Astrocyte of the hippocampus (primary cell): ENCODE results near the gene SEMA5A.
"Not testable (repeated sequence)": the region's sequence is repeated elsewhere in the genome, so short reads cannot be mapped to it uniquely, and the experiment has no call there.

Experiments used
- DNase-seq: peaks from one replicate; pipeline ENCODE4 v3.0.0; 2011; ENCODE audit warnings: low read depth, low spot score

The SEMA5A gene

DNA sequence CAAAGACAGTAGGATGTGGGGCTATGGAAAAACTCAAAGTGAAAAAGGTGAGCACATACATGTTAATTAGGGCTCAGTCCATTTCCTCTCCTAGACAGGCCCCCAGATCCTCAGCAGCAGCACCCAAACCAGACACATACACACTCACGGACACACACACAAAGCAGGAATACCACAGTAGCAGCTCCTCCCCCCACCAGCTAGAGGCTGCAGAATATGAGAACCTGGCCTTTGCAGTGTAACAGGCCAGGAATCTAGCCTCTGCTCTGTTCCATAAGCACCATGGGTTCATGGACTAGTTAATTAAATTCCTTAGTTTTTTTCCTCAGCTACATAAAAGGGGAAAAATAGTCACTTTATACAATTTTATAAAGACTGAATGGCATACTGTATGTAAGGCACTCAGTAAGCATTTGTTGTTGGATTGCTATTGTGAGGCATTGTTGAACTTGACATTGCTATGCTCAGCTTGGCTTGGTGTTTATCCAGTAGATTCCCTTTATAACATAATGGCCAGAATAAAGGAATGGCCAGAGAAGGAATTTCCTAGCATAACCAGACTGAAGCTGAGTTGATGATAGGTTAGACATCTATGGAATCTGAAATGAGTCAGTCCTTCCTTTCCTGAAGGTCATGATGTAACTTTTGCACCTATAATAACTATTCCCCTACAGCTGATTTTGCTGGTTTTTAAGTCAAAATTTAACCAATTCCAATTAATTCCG is 186.8 kb downstream of the SEMA5A start:
- DNase-seq: peak; percentile 88

DNA sequence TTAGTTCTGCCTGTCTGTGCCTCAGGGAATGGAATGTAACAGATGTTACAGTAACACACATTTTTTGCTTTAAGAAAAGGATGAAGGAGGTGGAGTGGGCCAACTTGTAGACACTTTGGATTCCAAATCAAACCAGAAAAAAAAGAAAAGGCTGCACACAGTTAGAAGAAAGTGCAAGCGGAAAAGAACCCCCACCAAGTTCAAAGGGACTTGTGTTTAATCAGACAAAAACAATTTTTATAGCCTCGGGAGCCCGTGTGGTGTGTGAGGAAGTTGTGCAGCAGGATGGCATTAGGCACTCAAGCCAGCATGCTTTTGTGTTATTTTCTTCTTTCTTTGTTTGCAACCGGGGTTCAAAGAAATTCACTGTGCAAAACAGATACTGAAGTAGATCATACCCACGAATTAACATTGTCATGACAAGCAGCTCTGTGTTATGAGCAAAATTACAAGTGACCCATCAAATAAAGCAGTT is 189.5 kb downstream of the SEMA5A start:
- DNase-seq: peak; percentile 51

DNA sequence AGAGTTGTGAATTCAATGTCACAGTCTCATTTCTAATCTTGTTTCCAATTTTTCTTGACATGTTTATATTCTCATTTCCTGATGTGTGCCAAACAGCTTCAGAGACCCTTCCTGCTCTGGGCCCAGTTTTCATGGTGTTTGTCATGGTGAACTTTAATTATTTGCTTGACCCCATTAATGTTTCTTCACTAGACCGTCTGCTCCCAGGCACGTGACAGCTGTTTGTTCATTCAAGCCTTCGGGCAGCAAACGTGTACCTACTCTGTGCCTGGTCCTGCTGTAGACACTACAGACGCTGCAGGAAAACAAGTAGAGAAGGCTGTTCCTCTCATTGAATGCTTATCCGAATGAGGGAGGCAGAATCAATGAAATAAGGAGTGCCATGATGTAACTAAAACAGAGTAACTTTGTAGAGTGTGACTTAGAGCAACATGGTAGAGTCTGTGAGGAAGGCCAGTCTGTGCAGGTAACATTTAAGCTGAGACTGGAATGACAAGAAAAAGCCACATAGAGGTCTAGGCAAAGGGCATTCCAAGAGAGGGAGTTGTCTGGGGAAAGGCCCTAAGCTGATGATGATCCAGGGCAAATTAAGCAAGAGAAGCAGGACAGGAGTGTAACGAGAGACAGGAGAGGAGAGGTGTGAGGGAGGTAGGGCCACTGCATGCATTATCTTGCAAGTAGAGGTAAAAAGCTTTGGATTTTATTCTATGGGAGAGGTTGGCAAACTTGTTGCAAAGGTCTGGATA is 191.4 kb downstream of the SEMA5A start:
- no peak for DNase-seq

DNA sequence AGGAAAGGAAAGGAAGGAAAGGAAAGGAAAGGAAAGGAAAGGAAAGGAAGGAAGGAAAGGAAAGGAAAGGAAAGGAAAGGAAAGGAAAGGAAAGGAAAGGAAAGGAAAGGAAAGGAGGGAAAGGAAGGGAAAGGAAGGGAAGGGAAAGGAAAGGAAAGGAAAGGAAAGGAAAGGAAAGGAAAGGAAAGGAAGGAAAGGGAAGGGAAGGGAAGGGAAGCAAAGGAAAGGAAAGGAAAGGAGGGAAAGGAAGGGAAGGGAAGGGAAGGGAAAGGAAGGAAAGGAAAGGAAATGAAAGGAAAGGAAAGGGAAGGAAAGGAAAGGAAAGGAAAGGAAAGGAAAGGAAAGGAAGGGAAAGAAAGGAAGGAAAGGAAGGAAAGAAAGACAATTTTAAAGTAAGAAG is 192.8 kb downstream of the SEMA5A start:
- DNase-seq: not testable (repeated sequence)

DNA sequence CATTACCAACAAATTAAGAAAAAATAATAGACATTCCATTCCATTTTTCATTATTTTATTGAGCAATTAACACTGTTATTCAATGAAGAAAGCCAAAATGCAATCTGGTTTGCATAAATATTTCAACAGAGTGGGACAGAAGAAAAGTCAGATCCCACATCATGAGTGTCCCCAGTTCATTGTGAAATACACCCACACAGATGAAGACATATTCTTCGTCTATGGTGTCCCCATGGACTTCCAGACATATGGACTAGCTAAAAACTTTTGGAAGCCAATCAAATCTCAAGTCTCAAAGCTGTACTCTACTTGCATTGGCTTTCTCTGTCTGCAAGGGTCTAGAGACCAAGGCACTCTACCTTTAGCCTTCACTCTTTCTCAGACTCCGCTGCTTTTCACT is 194.3 kb downstream of the SEMA5A start:
- DNase-seq: no peak

DNA sequence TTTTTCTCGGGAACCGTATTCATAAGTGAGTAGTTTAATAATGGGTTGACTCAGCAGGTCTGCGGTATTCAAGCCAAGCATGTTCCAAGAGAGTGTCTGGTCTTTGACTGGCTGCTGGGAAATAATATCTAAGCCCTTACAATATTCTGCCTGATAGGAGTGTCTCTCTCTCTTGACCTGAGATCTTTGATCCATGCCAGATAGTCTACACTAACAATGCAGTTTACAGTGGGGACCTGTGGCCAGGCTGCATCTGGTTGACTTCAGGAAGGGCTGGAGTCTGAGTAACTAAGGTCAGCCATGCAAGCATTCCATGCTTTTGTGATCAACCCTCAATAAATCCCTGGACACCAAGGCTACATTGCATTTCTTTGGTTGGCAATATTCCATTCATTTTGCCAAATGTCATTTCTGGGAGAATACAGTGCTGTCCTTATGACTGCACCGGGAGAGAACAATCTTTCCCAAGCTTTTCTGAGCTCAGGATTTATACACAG is 195.5 kb downstream of the SEMA5A start:
- peak; percentile 78 for DNase-seq

DNA sequence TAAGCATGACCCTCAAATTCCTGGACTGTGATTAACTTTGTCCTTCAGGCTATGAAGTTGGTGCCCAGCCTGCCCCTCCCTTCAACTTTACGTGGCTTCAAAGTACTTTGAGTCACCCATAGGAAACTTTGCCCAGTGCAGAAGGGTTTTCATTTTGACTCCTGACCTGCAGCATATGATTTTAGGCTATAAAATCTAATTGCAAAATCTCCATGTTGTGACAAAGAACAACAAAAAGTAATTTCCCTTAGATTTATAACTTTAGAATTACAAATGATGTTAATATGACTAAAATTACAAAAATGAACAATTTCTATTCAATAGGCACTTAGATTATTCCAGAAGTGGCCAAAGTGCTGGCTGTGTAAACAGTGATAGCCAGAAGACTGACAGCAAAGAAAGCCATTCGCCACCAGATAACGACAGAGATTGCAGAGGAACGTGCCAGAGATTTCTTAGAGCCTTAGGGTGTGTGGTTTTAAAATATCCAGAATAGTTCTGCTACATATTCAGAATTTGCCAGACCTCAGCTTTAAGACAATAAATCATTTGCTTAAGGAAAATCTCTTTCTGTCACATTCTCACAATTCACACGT is 197.4 kb downstream of the SEMA5A start:
- DNase-seq: peak; percentile 68

DNA sequence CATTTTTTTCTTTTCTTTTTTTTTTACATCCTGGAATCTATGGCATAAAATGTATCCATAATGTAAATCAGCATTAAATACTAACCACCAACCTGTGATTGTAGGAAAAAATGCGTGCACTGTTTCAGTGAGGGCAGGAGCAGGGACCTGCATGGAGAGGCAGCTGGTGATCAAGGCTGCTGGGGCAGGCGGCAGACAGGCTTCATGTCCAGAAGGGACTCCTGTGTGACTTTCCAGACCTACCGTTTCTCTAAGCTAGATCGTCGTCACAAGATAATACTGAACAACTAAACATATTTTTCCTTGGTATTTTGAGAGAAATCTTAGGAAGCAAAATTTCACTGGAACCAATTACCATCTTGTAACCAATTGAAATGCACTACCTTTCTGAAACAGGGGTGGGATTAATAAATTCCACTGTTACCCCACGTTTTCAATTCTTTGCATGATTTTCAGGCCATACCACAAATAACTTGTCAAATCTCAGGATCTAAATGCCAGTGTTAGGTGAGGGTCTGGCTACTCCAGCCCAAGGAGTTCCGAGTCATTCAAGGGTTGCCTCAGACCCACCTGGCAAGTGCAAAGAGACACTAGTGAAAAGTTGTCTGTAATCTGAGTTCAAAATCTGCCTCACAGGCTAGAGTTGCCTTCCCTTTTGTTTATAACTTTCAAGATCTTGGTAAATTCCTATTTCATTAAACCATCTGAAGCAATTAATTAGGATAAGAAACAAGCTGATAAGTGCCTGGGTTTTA is 198.2 kb downstream of the SEMA5A start:
- DNase-seq: no peak

DNA sequence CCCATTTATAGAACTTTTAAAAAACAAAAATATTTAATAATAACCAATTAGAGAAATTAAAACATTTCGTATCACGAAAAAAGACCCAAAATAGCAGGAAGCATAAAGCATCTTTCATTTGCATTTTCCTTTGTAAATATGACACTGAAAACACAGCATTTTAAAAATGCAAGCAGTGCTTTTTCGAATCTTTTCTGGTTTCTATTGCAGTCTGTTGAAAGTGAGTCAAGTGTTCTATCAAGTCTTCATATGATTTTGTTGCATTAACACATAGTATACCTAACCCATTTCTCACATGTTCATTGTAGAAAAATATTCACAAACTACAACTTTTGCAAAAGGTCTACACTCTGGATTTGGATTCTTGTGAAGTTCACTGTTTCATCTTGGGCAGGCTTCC is 198.8 kb downstream of the SEMA5A start:
- DNase-seq: no peak

DNA sequence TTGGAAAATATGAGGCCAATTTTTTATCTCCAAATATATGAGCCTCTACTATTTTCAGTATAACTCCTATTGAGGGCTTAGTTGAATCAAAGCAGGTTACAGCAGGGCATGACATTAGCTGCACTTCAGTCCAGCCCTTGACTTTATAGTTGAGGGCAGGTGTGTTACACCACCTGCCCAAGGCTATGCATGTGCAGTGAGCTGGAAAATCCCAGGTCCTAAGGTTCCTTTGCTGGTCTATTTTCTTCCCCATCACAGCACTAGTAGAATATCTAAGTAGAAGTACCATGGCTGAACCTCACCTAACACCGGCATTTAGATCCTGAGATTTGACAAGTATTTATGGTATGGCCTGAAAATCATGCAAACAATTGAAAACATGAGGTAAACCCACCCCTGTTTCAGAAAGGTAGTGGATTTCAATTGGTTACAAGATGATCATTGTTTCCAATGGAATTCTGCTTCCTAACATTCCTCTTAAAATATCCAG is 201.1 kb downstream of the SEMA5A start:
- no peak for DNase-seq

DNA sequence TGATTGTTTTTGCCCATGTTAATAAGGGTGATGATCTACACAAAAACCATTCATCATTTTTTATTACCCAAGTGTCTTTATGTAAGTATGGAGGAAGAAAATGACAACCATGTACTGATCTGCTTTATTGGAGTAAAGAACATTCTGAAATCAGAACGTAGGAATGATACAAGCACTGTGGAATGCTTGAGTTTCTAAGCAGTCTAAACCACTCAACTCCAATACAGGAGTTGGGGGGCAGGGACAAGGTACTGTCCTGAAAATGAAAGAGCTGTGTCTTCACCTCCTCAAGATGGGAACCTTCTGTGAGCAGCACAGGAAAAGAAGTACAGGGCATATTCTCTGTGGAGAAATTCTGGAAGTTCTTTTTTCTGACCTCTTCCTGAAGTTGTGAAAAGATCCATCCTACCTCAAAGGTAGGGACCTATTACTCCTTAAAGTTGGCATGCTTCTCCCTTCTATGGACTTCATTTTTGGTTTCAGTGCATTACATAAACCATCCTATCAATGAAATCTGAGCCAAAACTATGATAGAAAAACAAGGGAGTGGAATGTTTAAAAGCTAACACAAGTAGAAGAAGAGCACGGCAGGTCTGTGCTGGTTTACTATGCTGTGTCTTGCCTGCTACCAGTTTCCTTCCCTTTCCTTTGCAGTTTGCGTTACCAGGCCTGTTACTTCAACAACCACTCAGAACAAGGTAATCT is 202.6 kb downstream of the SEMA5A start:
- peak; percentile 57 for DNase-seq

DNA sequence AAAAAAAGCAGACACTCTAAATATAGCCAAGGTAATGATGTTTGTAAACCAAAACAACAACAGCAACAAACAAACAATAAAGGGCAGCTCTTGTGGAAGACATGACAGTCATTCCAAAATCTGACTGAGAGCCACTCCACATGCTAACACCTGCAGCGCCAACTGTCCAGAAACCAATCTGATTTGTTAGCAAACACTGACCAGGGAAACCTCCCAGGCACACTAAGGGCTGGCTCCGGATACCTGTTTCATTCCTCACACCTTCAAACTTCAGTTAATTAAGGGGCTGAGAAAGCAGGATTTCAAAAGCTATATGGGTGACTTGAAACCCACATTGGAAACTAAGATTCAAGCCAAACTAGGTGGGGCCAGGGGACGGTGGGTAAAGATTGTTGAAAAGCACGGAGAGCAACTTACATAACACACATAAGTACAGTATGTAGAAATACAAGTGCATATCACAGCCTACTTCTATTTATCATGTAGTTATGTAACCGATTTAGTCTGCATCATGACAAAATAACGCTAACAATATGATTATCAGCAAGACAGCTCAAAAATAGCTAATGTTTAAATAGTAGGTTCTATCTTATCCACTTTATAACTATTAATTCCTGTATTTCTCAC is 203.6 kb downstream of the SEMA5A start:
- no peak for DNase-seq

DNA sequence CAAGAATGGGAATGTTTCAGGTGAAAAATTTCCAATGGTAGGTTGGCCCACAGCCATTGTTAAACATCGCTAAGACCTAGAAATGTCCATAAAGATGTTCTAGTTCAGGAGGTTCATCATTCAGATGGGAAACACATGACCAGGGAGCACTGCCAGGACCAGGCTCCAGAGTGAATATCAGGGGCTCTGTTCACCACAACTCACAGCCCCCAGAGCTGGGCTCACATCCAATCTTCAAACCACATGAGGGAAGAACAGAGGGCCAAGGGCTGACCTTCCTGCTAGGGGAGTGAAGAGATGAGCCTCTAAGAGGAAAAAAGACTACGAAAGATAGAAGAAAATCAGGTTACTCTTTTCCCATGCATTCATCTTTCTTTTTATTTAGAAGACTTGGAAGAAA is 205.8 kb downstream of the SEMA5A start:
- no peak for DNase-seq

DNA sequence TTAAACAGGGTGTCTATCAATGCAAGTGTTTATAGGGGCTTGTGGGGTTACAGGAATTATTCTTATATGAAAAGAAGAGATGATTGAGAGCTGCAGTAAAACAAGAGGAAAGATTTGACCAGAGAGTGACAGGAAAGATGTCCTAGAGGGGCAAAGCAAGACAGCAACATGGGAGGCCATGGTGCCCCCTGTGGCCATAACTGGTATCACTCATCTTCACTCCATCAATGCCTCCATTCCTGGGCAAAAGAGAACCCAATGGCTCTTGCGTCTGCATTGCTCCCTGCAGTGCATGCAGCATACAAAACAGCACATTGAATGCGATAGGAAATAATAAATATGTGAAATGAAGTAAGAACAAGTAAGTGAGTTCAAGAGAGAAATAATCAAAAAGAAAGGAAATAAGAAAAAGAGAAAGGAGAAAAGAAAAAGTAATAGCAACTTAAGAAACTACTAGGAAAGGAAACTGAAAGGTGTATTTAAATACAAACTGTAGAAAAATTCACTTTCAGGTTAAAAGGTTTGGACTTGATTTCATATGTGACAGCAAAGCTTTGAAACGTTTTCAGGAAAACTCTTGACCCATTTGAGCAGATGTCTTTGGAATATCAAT is 206.6 kb downstream of the SEMA5A start:
- DNase-seq: no peak

DNA sequence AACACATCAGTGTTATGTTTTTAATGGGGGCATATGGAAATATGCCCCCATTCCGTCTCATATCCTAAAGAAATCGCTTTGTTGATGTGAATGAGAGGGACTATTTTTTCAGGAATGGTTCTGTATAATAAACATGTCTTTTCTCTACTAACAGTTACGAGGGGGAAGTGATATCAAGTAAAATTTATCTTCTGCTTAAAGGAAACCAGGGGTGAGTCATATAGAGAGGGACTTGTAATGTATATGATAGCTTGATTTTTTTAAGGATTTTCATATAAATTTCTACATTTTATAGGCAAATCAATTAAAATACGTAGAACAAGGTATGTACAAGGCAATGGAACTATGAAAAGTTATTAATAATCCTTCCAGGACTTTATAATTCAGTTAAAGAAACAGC is 207.1 kb downstream of the SEMA5A start:
- no peak for DNase-seq

DNA sequence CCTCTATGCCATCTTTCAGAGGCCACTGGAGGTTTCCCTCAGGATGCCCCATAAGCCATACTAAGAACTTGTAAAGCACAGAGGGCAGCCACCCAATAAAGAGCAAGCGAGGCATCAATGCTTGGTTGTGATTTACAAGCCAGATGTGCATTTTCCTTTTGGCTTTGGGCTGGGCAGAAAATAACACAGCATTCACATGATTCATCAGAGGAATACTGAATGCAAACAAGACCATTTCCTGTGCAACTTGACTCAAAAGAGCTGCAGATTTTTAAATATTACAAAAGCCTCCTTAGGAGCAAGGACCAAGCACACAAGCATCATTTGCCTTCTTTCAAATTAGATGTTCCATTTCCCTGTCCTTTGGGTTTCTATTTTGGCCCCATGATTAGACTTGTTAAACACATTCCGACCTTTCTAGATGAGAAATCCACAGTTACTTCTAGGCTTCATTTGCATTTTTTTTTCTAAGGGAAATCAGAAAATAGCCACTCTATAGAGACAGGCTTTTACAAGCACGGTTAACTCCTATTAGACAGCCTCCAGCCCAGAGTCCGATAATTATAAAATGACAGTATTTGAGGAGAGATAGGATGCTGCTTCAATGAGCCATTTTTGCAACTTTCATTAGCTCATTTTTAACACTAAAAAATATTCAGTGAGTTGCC is 207.8 kb downstream of the SEMA5A start:
- peak; percentile 45 for DNase-seq

DNA sequence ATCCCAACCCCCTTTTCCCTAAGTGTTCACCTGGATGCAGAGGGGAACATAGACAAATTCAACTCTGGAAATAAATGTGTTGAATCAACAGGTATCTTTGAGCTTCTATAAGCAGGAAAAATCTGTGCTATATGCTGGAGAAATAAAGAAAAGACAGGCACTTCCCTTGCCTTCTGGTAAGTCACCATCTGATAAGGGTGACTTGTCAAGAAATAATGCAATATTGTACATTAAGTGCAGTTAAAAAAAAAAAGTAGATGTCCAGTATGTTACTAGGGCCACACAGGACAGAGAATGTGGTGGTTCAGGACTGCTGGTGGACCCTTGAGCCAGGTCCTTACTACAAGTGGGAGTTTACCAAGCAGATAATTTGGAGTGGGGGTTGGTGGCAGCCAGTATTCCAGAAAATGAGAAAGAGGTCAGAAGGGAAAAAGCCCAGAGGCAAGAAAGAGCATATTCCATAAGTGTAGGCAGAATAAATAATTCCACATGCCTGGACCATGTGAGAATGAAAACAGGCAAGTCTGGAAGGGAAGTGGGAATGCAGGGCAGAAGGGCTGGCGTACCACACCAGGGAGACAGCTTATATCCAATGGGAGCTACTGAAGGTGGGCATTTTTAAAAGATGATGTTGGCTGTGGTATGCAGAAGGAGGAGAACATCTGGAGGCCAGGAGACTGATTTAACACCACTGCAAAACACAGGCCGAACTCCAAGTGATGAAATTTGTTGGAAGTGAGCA is 209.9 kb downstream of the SEMA5A start:
- no peak for DNase-seq

DNA sequence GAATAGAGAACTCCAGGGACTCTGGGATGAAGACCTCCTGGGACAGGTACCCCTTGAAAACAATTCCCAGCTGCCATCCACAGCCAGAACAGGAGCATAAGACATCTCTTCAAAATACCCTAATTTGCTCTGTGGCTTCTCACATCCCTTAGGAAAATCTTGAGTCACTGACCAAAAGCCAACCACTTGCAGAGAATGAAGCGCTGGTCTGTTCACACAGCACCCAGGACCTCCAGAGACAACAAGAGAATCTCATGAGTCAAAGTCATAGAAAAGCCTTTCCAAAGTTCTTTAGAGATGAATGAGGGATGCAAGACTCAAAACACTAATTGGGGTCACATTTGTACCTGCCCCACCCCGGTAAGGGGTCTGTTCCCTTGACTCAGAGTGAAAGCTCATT is 210.6 kb downstream of the SEMA5A start:
- DNase-seq: no peak

DNA sequence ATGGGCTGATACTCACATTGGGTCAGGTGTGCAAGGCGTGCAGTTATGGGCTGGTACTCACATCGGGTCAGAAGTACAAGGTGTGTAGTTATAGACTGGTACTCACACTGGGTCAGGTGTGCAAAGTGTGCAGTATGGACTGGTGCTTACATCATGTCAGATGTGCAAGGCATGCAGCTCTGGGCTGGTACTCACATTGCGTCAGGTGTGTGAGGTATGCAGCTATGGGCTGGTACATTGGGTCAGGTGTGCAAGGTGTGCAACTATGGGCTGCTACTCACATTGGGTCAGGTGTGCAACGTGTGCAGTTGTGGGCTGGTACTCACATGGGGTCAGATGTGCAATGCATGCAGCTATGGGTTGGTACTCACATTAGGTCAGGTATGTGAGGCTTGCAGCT is 213.8 kb downstream of the SEMA5A start:
- no peak for DNase-seq
